GM20431 (cell line): ENCODE results near the gene EPHB1.

Experiments
- in situ Hi-C: fragments of 300-500 bp; cut with MseI, MboI; formaldehyde crosslinking; loops from one replicate; pipeline ENCODE4 v1.15.0; 2020; ENCODE audit warnings: low sequenced_read_pairs; ENCODE audit not compliant: unreplicated experiment

The EPHB1 gene

GRCh38 chr3:134772011-134772410 lies 23.0 kb upstream of the EPHB1 start:
- in situ Hi-C loops: loop anchor here (25.0 kb wide), 1 partner anchor 740 kb away; no protein-coding TSS in a partner anchor

GRCh38 chr3:134772591-134772990 lies 22.5 kb upstream of the EPHB1 start:
- in situ Hi-C loops: loop anchor here (25.0 kb wide), 1 partner anchor 740 kb away; no protein-coding TSS in a partner anchor

- in situ Hi-C loops: loop anchor here (25.0 kb wide), 1 partner anchor 461 kb away; no protein-coding TSS in a partner anchor
Measured at GRCh38 chr3:134775831-134776230, 19.2 kb upstream of the EPHB1 start.

DNA sequence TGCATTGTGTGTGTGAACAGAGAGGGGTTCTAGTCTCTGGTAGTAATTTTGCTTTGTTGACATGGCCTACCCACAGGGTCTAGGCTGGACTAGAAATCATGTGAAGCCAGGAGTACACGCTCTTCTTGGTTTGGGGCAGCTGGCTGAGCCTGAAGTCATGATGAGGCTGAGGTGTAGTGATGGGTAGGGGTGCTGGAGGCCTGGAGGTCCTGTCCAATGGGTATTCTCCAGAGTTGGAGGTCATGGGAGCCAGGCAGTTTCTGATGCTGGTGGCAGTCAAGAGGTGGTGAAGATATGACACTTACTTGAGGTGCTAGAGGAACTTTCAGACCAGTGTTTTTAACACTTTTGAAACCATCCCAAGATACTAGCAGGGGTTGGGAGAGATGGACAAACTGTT lies 18.5 kb upstream of the EPHB1 start:
- in situ Hi-C loops: loop anchor here (25.0 kb wide), 1 partner anchor 461 kb away; no protein-coding TSS in a partner anchor

- in situ Hi-C loops: loop anchor here (25.0 kb wide), 1 partner anchor 460 kb away; no protein-coding TSS in a partner anchor
Measured at GRCh38 chr3:134777341-134777740, 17.7 kb upstream of the EPHB1 start.

- in situ Hi-C loops: loop anchor here (25.0 kb wide), 1 partner anchor 449 kb away; no protein-coding TSS in a partner anchor
Measured at GRCh38 chr3:134788283-134788682, 6.8 kb upstream of the EPHB1 start.

DNA sequence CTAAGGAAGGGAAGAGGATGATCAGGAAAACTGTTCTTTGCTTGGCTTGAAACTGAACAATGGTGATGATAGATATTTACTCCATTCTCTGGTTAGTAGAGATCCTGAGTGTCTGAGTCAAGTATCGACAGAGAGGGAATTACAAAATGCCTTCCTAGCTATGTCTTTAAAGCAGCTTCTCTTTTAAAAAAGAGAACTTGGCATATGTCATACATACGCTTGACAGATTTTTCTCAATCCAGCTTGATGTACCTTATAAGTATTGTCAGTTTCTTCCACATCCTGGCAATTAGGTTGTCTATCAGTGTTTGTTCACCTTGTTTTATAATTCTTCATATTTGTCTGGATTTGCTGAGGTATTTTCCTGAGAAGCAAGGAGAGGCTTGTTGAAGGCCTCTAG lies 5.0 kb upstream of the EPHB1 start:
- in situ Hi-C loops: loop anchor here (25.0 kb wide), 1 partner anchor 447 kb away; no protein-coding TSS in a partner anchor

GRCh38 chr3:134791992-134792391 lies 3.1 kb upstream of the EPHB1 start:
- in situ Hi-C loops: loop anchor here (25.0 kb wide), 1 partner anchor 445 kb away; no protein-coding TSS in a partner anchor

- in situ Hi-C loops: loop anchor here (25.0 kb wide), 1 partner anchor 445 kb away; no protein-coding TSS in a partner anchor
Measured at GRCh38 chr3:134792700-134793099, 2.4 kb upstream of the EPHB1 start.

GRCh38 chr3:134793562-134793961 lies 1.5 kb upstream of the EPHB1 start:
- in situ Hi-C loops: loop anchor here (25.0 kb wide), 1 partner anchor 444 kb away; no protein-coding TSS in a partner anchor

GRCh38 chr3:134794323-134794722 lies 737 bp upstream of the EPHB1 start:
- in situ Hi-C loops: loop anchor here (25.0 kb wide), 1 partner anchor 443 kb away; no protein-coding TSS in a partner anchor

GRCh38 chr3:134795746-134796280 lies 753 bp downstream of the EPHB1 start:
- in situ Hi-C loops: loop anchor here (25.0 kb wide), 1 partner anchor 441 kb away; no protein-coding TSS in a partner anchor

GRCh38 chr3:134796281-134797056 lies 1.4 kb downstream of the EPHB1 start:
- in situ Hi-C loops: loop anchor here (25.0 kb wide), 1 partner anchor 441 kb away; no protein-coding TSS in a partner anchor

DNA sequence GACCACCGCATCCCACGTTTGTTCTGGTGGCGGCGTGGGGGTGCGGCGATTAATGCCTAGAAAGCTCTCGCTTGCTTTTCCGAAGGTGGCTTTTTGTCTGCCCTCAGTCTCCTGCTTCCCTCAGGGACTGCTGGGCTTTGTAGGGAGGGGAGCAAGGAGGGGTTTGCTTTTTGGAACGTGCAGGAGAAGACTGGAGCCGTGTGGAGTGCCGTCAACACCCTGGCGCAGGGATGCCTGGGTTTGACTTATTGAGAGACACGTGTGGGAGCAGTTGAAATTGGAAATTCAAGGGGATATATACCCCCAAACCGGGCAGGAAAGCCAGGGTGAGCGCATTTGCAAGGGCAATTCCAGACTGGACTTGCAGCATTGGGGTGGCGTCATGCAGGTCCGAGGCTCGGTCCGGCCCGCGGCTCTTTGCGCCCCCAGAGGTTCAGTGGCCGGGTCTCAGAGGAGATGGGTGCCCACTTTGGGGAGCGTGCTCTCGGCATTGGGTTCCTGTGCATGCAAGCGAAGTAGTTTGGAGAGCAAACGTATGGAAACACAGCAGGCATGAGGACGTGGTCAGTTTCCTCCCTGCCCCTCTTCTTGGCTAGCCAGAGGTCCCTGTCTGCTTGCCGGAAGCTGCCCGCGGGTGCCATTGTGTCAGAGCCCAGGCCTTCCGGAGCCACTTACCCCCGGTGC lies 2.1 kb downstream of the EPHB1 start:
- in situ Hi-C loops: loop anchor here (25.0 kb wide), 1 partner anchor 440 kb away; no protein-coding TSS in a partner anchor

- in situ Hi-C loops: loop anchor here (25.0 kb wide), 1 partner anchor 439 kb away; no protein-coding TSS in a partner anchor
Measured at GRCh38 chr3:134797741-134798451, 2.8 kb downstream of the EPHB1 start.

- in situ Hi-C loops: loop anchor here (25.0 kb wide), 1 partner anchor 439 kb away; no protein-coding TSS in a partner anchor
Measured at GRCh38 chr3:134798681-134799311, 3.7 kb downstream of the EPHB1 start.

DNA sequence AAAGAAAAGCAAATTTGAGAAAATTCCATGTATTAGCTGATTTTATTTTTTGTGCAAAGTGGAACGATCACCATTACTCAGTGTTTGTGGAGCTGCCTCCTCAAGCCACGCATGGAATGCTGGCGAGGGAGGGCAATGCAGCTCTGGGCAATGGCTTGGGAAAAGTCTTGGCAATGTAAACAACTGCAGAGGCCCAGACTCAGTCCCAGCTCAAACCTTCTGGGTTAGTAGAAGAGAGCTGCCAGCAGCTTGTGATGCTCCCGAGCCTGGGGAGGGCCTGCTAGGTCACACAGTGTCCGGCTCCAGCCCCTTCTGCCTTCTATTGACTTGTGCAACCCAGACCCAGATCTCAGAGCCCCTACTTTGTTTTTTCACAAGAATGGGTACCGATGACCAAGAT lies 4.3 kb downstream of the EPHB1 start:
- in situ Hi-C loops: loop anchor here (25.0 kb wide), 1 partner anchor 438 kb away; no protein-coding TSS in a partner anchor

DNA sequence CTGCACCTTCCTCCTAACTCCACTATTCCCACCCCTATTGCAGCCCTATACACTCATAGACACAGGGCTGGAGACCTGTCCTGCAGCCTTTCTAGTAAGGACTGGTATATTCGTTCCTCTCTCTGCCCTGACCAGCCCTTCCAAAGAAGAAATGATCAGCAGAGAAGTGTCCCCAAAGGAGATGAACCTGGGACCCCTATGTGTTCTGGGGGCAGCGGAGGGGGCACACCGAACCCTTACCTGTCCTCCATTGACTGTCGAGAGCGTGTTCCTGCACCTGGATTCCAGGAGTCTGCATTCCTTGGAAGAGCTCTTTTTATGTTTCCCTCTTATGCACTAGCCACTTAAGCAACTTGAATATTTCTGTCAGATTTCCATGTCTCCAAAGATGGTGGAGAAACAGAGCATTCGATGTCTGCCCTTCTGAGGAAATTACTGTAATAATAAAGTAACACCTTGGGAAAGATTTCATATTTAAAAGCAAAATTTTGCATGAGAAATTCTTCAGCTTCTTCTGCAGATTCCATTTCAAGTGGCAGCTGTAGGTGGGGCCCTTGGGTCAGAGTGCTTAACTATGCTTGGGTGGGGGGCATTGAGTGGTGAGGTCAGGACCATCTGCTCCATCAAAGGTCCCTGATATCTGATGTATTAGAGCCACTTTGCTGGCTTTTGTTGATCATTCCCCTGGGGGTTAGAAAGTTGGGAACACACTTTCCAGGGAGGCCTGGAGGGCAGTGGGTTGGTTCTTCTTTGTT lies 6.3 kb downstream of the EPHB1 start:
- in situ Hi-C loops: no loop called here
